Parathyroid adenoma (tissue), 2 donors: ENCODE measurements around the gene KIF25.

Experiments used
- H2AFZ ChIP-seq: fragments of 300-600 bp; sonication (generic); one replicate; pipeline ENCODE4 v1.7.0; 2017; ENCODE audit warnings: antibody characterized with exemption, mild to moderate bottlenecking
- H3K27ac ChIP-seq: fragments of 300-600 bp; sonication (generic); one replicate; pipeline ENCODE4 v1.7.0; 2017
- H3K27me3 ChIP-seq: fragments of 300-600 bp; sonication (generic); one replicate; pipeline ENCODE4 v1.7.0; 2017; ENCODE audit warnings: low read length; ENCODE audit not compliant: control insufficient read depth, insufficient read depth
- H3K36me3 ChIP-seq: fragments of 300-600 bp; sonication (generic); one replicate; pipeline ENCODE4 v1.7.0; 2017; ENCODE audit warnings: low read length; ENCODE audit not compliant: control insufficient read depth, insufficient read depth
- H3K4me1 ChIP-seq: fragments of 300-600 bp; sonication (generic); one replicate; pipeline ENCODE4 v1.7.0; 2017; ENCODE audit warnings: control low read depth
- H3K4me2 ChIP-seq: fragments of 300-600 bp; sonication (generic); one replicate; pipeline ENCODE4 v1.7.0; 2017; ENCODE audit warnings: low read length
- H3K4me3 ChIP-seq: fragments of 300-600 bp; sonication (generic); one replicate; pipeline ENCODE4 v1.7.0; 2017; ENCODE audit warnings: low read depth, low read length
- H3K79me2 ChIP-seq: fragments of 300-600 bp; sonication (generic); one replicate; pipeline ENCODE4 v1.7.0; 2017; ENCODE audit warnings: control low read depth
- H3K9ac ChIP-seq: fragments of 300-600 bp; sonication (generic); one replicate; pipeline ENCODE4 v1.7.0; 2017; ENCODE audit warnings: mild to moderate bottlenecking
- H3K9me3 ChIP-seq: fragments of 300-600 bp; sonication (generic); one replicate; pipeline ENCODE4 v1.7.0; 2017; ENCODE audit warnings: low read length; ENCODE audit not compliant: control insufficient read depth
- CTCF ChIP-seq: fragments of 300-600 bp; sonication (generic); IDR thresholded peaks from one replicate; pipeline ENCODE4 v1.7.0; 2017; ENCODE audit warnings: antibody characterized with exemption, mild to moderate bottlenecking
- donor health status: primary hyperparathyroidism.

The KIF25 gene

GRCh38 chr6:168091381-168092264 lies 94.2 kb downstream of the KIF25 start:
- H3K4me1 ChIP-seq: no peaks in the 10 kb centered on the region
- H3K27me3 ChIP-seq: no peaks in the 10 kb centered on the region
- H3K9ac ChIP-seq: no peak overlapping the region
- no peak overlapping the region for H3K4me2 ChIP-seq
- no peaks in the 10 kb centered on the region for H3K79me2 ChIP-seq
- no peaks in the 10 kb centered on the region for H3K36me3 ChIP-seq
- no peaks in the 10 kb centered on the region for H3K9me3 ChIP-seq
- H3K4me3 ChIP-seq: no peak overlapping the region
- H3K27ac ChIP-seq: no peak overlapping the region
- H2AFZ ChIP-seq: no peak overlapping the region
- no peak for TF ChIP-seq CTCF

GRCh38 chr6:168092541-168092940 lies 95.1 kb downstream of the KIF25 start:
- Histone ChIP-seq H3K4me3 (no peak overlapping the region), H3K36me3 (no peaks in the 10 kb centered on the region), H3K9me3 (no peaks in the 10 kb centered on the region), H2AFZ (no peak overlapping the region), H3K27me3 (no peaks in the 10 kb centered on the region), H3K79me2 (no peaks in the 10 kb centered on the region), H3K4me1 (no peaks in the 10 kb centered on the region), H3K4me2 (no peak overlapping the region), H3K27ac (no peak overlapping the region), H3K9ac (no peak overlapping the region)
- no peak for TF ChIP-seq CTCF

GRCh38 chr6:168093071-168093505 lies 95.6 kb downstream of the KIF25 start:
- H3K9ac ChIP-seq: no peak overlapping the region
- no peaks in the 10 kb centered on the region for H3K27me3 ChIP-seq
- H3K4me2 ChIP-seq: no peak overlapping the region
- no peak for TF ChIP-seq CTCF
- H3K4me1 ChIP-seq: no peaks in the 10 kb centered on the region
- H3K36me3 ChIP-seq: no peaks in the 10 kb centered on the region
- no peaks in the 10 kb centered on the region for H3K79me2 ChIP-seq
- no peaks in the 10 kb centered on the region for H3K9me3 ChIP-seq
- H3K27ac ChIP-seq: no peak overlapping the region
- no peak overlapping the region for H2AFZ ChIP-seq
- H3K4me3 ChIP-seq: no peak overlapping the region

GRCh38 chr6:168093634-168094033 lies 96.2 kb downstream of the KIF25 start:
- TF ChIP-seq CTCF: no peak
- H3K36me3 ChIP-seq: no peaks in the 10 kb centered on the region
- no peak overlapping the region for H3K4me2 ChIP-seq
- H2AFZ ChIP-seq: no peak overlapping the region
- no peaks in the 10 kb centered on the region for H3K27me3 ChIP-seq
- no peaks in the 10 kb centered on the region for H3K4me1 ChIP-seq
- H3K79me2 ChIP-seq: no peaks in the 10 kb centered on the region
- no peak overlapping the region for H3K27ac ChIP-seq
- no peaks in the 10 kb centered on the region for H3K9me3 ChIP-seq
- H3K9ac ChIP-seq: no peak overlapping the region
- no peak overlapping the region for H3K4me3 ChIP-seq
